Transverse colon (tissue), 4 donors: ENCODE data around the gene DPP9.

Source experiments
- EP300 ChIP-seq: sonication (generic); formaldehyde crosslinking; IDR thresholded peaks from one replicate; pipeline ENCODE4 v1.6.1; 2017; ENCODE audit warnings: antibody characterized with exemption, low read depth
- POLR2A ChIP-seq: fragments of 450-650 bp; IDR thresholded peaks from one replicate; pipeline ENCODE4 v1.6.1; 2016; ENCODE audit warnings: antibody characterized with exemption, mild to moderate bottlenecking, moderate library complexity
- POLR2AphosphoS5 ChIP-seq, 3 donors: sonication (generic); formaldehyde crosslinking; IDR thresholded peaks; one replicate each; pipeline ENCODE4 v1.6.1; 2016; ENCODE audit warnings: antibody characterized with exemption in 3 of 3
- TF ChIP-seq, protein P1 (sequence below), 5 experiments: fragments of 200-600 bp in 3 of 5; fragments of 450-650 bp in 2 of 5; sonication (generic) in 3 of 5; IDR thresholded peaks; 1 replicate in 2 of 5; 2 replicates in 3 of 5; pipeline ENCODE4 v1.5.1; 2016 to 2017; ENCODE audit warnings: antibody characterized with exemption in 5 of 5, inconsistent platforms in 3 of 5, mild to moderate bottlenecking in 2 of 5, moderate library complexity in 1 of 5

DNA sequence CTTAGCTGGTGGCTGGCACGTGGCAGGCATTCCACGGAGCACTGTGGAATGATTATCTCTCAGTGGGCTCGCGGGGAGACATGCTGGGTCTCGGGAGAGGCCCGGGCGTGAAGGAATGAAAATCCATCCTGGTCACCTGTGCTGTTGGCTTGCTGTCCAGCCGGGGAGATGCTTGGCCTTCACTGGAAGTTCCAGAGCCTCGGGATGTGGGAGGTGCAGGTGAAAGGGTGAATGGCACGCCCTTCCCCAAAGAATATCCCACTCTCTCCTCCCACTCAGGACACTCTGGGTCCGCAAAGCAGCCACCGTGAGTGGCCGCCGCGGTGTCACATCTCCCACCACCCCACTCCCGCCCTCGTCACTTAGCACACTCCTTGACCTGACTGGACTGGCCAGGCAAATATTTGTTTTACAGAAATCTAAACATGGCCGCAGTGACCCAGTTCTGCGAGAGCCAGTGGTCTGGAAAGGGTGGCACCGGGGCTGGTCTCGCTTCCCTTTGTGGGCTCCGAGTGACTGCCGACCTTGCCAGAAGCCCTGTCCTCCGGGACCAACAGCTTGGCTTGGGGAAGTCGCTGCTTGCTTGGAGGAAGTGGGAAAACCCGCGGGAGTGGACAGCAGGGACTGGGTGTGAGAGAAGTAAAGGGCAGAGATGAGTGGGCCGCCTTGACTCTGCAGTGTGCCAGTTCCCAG, 8.0 kb downstream of the DPP9 start:
- TF ChIP-seq POLR2AphosphoS5 (IDR thresholded peaks at IDR 0.05) = no peak
- no peak for TF ChIP-seq POLR2A
- TF ChIP-seq, protein P1, sequence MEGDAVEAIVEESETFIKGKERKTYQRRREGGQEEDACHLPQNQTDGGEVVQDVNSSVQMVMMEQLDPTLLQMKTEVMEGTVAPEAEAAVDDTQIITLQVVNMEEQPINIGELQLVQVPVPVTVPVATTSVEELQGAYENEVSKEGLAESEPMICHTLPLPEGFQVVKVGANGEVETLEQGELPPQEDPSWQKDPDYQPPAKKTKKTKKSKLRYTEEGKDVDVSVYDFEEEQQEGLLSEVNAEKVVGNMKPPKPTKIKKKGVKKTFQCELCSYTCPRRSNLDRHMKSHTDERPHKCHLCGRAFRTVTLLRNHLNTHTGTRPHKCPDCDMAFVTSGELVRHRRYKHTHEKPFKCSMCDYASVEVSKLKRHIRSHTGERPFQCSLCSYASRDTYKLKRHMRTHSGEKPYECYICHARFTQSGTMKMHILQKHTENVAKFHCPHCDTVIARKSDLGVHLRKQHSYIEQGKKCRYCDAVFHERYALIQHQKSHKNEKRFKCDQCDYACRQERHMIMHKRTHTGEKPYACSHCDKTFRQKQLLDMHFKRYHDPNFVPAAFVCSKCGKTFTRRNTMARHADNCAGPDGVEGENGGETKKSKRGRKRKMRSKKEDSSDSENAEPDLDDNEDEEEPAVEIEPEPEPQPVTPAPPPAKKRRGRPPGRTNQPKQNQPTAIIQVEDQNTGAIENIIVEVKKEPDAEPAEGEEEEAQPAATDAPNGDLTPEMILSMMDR (IDR thresholded peaks at IDR 0.05) = no peak
- TF ChIP-seq EP300 = no peak
